AML-193 (cell line): ENCODE data around the gene CMTM4.
"Not testable (repeated sequence)": the region's sequence is repeated elsewhere in the genome, so short reads cannot be mapped to it uniquely, and the experiment has no call there.

ENCODE experiments used
- DNase-seq, 2 experiments: peaks; one replicate each; lab custom pipeline; 2025; lab: John Stamatoyannopoulos, UW

Gene CMTM4

DNA sequence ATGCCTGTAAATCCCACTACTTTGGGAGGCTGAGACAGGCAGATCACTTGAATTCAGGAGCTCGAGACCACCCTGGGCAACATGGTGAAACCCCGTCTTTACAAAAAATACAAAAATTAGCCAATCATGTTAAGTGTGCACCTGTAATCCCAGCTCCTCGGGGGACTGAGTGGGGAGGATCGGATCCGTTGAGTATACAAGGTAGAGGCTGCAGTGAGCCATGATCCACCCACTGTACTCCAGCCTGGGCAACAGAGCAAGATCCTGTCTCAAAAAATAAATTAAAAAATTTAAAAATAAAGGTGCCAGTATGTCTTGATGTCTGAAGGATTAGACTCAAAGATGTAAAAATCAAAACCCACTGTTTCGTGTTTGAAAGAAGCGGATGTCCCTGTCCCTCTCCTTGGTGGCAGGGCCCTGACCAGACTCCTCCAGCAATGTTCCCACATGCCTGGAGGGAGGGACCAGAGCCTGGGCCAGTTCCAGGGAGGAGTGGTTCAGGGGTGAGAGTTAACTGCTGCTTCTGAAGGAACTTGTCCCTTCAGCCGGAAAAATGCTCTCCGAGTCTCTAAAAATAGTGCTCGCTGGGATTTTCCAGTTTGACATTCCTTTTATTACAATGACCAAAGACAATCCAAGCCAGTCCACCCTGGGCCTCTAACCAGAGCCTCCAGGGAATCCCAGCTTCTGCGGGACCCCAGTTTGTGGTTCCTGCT, 9.4 kb upstream of the CMTM4 start:
- DNase-seq: no peak

GRCh38 chr16:66703406-66704215, 7.1 kb upstream of the CMTM4 start:
- DNase-seq: no peak

GRCh38 chr16:66701516-66701915, 5.0 kb upstream of the CMTM4 start:
- no peak for DNase-seq

DNA sequence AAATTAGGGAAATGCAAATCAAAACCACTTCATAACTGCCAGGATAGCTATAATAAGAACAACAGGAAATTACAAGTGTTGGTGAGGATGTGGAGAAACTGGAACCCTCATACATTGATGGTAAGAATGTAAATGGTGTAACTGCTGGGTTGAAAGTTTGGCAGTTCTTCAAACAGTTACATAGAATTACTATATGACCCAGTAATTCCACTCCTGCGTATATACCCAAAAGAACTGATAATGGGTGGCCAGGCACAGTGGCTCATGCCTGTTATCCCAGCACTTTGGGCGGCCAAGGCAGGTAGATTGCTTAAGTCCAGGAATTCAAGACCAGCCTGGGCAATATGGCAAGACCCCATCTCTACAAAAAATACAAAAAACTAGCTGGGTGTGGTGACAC, 4.5 kb upstream of the CMTM4 start:
- peak; percentile 56 to 65 for DNase-seq

GRCh38 chr16:66699898-66700297, 3.4 kb upstream of the CMTM4 start:
- DNase-seq: no peak

GRCh38 chr16:66698046-66698445, 1.5 kb upstream of the CMTM4 start:
- DNase-seq: no peak

DNA sequence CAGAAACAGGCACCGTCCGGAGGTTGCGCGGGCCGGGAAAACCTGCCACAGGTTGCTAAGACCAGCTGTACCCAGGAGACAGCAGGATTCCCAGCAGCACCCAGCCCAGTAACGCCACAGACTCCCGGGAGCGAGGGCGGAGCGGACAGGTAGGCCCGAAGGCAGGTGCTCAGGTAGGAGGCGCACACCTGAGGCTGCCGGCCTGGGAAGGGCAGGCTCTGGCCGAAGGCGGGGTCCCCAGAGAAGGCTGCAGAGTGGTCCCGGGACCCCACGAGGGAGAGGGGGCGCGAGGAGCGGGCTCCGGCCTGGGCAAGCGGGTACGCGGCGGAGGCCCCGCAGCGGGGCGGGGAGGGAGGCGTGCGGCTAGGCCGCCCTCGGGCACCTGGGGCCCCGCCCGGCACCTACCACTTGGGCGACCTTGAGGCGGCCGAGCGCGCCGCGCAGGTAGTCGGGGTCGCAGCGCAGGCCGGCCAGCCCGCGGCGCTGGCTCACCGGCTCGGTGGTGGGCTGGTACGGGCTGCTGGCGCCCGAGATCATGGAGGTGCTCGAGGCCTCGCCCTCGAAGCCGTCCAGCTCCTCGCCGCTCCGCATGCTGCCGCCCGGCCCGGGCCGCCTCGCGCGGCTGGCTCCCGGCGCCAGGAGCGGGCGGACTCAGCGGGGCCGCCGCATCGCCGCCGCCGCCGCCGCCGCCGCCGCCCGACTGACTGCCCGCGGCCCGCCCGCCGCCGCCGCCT, 441 bp downstream of the CMTM4 start:
- no peak for DNase-seq

GRCh38 chr16:66695471-66695934, 1.0 kb downstream of the CMTM4 start:
- DNase-seq: peak in 1 of 2 experiments; percentile 36

GRCh38 chr16:66693149-66693548, 3.4 kb downstream of the CMTM4 start:
- DNase-seq: peak; percentile 59 to 64

GRCh38 chr16:66692341-66692740, 4.2 kb downstream of the CMTM4 start:
- no peak for DNase-seq

- DNase-seq: no peak
Measured at GRCh38 chr16:66691234-66691633, 5.3 kb downstream of the CMTM4 start.

- no peak for DNase-seq
Measured at GRCh38 chr16:66690106-66690847, 6.3 kb downstream of the CMTM4 start.

GRCh38 chr16:66689282-66689681, 7.3 kb downstream of the CMTM4 start:
- no peak for DNase-seq

DNA sequence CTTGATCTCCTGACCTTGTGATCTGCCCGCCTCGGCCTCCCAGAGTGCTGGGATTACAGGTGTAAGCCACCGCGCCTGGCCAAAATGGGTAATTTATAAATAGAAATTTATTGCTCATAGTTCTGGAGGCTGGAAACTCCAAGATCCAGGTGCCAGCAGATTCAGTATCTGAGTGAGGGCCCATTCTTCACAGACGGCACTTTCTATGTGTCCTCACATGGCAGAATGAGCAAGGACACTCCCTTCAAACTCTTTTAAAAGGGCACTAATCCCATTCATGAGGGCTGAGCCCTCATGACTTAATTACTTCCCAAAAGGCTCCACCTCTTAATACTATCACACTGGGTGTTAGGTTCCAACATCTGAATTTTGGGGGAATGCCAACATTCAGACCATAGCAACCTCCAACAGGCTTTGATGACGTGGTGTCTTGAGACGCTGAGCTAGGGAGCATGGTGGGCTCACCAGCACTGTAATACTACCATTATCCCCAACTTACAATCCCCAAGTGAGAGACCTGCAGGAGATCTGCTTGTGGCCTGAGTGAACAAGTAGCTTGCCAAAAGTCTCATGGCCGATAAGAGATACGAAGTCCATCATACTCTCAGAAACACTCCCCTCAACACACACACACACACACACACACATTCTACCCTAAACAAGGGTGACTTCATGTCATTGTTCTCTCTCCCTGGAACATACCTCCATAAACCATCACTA, 8.5 kb downstream of the CMTM4 start:
- DNase-seq: no peak

DNA sequence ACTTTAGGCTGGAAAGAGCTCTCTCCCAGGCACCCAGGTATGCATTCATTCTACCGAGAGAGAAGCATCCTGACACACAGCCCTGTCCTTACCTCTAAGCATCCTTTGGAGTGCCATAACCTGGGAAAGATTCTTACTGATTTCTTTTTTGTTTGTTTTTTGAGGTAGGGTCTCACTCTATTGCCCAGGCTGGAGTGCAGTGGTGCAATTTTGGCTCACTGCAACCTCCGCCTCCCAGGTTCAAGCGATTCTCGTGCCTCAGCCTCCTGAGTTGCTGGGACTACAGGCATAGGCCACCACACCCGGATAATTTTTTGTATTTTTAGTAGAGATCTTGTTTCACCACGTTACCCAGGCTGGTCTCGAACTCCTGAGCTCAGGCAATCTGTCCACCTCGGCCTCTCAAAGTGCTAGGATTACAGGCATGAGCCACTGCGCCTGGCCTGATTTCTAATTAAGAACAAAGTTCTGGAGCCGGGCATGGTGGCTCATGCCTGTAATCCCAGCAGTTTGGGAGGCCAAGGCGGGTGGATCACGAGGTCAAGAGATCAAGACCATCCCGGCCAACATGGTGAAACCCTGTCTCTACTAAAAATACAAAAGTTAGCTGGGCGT, 10.9 kb downstream of the CMTM4 start:
- not testable (repeated sequence) for DNase-seq

DNA sequence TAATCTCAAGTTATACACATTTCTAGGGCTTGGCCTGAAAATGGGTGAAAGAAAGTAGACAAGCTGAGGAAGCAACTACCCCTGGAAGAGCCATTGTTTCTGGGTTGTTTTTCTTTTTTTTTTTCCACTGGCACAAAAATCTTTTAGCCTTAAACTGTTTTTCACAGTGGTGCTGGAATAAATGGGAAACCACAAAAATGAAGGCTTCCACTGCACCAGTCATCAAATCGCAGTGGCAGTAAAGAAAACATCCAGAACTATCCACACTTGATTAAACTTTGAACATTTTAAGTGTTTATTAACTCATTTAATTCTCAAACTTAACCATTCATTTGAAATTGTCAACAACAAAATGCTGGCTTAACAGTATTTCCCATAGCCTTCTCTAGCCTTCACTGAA, 14.3 kb downstream of the CMTM4 start:
- no peak for DNase-seq

GRCh38 chr16:66681676-66682075, 14.9 kb downstream of the CMTM4 start:
- no peak for DNase-seq

GRCh38 chr16:66678337-66678736, 18.2 kb downstream of the CMTM4 start:
- no peak for DNase-seq

GRCh38 chr16:66677836-66678235, 18.7 kb downstream of the CMTM4 start:
- no peak for DNase-seq

DNA sequence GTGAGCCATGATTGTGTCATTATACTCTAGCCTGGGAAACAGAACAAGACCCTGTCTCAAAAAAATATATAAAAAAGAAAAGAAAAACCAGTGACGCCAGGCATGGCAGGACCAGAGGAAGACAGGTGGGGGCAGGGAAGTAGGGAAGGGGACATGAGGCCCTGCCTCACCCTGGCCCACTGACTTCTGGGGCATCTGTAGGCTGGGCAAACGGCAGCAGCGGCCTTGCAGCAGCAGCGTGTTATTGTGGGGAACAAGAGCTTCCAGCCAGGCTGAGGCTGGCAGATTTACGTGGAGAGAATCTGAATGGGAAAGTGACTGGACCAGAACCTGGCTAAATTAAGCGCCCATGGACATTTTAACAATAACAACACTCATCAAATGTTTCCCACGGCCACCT, 19.4 kb downstream of the CMTM4 start:
- no peak for DNase-seq

GRCh38 chr16:66676599-66676998, 19.9 kb downstream of the CMTM4 start:
- no peak for DNase-seq
